22Rv1 (cell line): ENCODE results near the gene RPS25.

Source experiments
- ZFX ChIP-seq: fragments of 450-650 bp; IDR thresholded peaks from 2 replicates; pipeline ENCODE4 v1.6.1; 2017; ENCODE audit warnings: antibody characterized with exemption, borderline replicate concordance
- TF ChIP-seq, protein P1 (sequence below): fragments of 450-650 bp; IDR thresholded peaks from 2 replicates; pipeline ENCODE4 v1.5.1; 2017; ENCODE audit warnings: mild to moderate bottlenecking

DNA sequence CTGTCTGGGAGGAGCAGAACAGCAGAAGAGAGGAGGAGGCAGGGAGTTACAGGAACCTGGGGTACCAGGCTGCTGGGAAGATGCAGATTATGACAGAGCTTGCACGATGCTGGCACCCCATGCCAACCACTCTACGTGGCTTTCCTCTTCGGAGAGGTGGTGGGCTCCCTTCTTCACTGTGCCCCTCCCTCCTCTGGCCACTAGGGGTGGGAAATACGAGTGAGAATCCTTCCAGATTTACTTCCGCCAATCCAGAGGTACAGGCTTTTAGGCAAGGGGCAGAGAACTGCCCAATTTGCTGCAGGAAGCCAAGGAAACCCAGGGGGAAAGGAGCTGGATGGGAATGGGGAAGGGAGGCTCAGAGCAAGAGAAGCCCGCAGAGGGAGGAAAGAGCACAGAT is 26.6 kb upstream of the RPS25 start:
- TF ChIP-seq, protein P1, sequence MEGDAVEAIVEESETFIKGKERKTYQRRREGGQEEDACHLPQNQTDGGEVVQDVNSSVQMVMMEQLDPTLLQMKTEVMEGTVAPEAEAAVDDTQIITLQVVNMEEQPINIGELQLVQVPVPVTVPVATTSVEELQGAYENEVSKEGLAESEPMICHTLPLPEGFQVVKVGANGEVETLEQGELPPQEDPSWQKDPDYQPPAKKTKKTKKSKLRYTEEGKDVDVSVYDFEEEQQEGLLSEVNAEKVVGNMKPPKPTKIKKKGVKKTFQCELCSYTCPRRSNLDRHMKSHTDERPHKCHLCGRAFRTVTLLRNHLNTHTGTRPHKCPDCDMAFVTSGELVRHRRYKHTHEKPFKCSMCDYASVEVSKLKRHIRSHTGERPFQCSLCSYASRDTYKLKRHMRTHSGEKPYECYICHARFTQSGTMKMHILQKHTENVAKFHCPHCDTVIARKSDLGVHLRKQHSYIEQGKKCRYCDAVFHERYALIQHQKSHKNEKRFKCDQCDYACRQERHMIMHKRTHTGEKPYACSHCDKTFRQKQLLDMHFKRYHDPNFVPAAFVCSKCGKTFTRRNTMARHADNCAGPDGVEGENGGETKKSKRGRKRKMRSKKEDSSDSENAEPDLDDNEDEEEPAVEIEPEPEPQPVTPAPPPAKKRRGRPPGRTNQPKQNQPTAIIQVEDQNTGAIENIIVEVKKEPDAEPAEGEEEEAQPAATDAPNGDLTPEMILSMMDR, result 0 out of 2 replicates have a peak, but pooled peaks have one; percentile 9
- no peak for TF ChIP-seq ZFX
